Activated CD4-positive, alpha-beta T cell treated with anti-CD3 and anti-CD28 coated beads for 36 hours (primary cell): ENCODE measurements around the gene SLC25A26. TPM values are rescaled to one million over a fixed set of nuclear protein-coding genes. Genes with fewer than 3 reads are reported as not detected.

ENCODE experiments used
- ATAC-seq: fragments of 200-7000 bp; cut with Tn5 transposase; one replicate; pipeline ENCODE4 v1.10.0; 2021; ENCODE audit warnings: mild to moderate bottlenecking, moderate library complexity
- CTCF ChIA-PET: fragments of 350-600 bp; sonication (Branson Sonifier 250); formaldehyde crosslinking; loops from one replicate; lab custom pipeline; 2021; ENCODE audit warnings: antibody characterized with exemption; lab: Charles Lee
- POLR2A ChIA-PET: fragments of 350-600 bp; sonication (Branson Sonifier 250); formaldehyde crosslinking; loops from one replicate; lab custom pipeline; 2021; ENCODE audit warnings: antibody characterized with exemption, inconsistent platforms; lab: Charles Lee
- DNase-seq: peaks from one replicate; pipeline ENCODE4 v3.0.0-alpha.2; 2020
- H3K27ac Mint-ChIP-seq: one replicate; pipeline ENCODE4 v1.8.0; 2021; ENCODE audit warnings: mixed read lengths
- H3K27me3 Mint-ChIP-seq: one replicate; pipeline ENCODE4 v1.8.0; 2021; ENCODE audit warnings: mixed read lengths
- H3K36me3 Mint-ChIP-seq: one replicate; pipeline ENCODE4 v1.8.0; 2021; ENCODE audit warnings: low read depth, mixed read lengths
- H3K4me1 Mint-ChIP-seq: one replicate; pipeline ENCODE4 v1.8.0; 2021; ENCODE audit warnings: mixed read lengths
- H3K4me3 Mint-ChIP-seq: one replicate; pipeline ENCODE4 v1.8.0; 2021; ENCODE audit warnings: mild to moderate bottlenecking, moderate library complexity, mixed read lengths
- H3K9me3 Mint-ChIP-seq: one replicate; pipeline ENCODE4 v1.8.0; 2021; ENCODE audit warnings: low read depth, mixed read lengths
- intact Hi-C, 2 experiments: fragments of 100-400 bp; cut with DNase I in 1 of 2; cut with micrococcal nuclease in 1 of 2; formaldehyde crosslinking; loops; one replicate each; pipeline versions ENCODE4 v1.14.2 to v1.15.1; 2022 to 2024; cut with DNase I, micrococcal nuclease
- total RNA-seq, 2 experiments: library from RNA; stranded (reverse); gene quantifications; one replicate each; pipeline ENCODE4 v1.2.3, GENCODE V29; 2021

The SLC25A26 gene
- total RNA-seq, 2 experiments from 2014 or later = 14.2 to 22.7 TPM

DNA sequence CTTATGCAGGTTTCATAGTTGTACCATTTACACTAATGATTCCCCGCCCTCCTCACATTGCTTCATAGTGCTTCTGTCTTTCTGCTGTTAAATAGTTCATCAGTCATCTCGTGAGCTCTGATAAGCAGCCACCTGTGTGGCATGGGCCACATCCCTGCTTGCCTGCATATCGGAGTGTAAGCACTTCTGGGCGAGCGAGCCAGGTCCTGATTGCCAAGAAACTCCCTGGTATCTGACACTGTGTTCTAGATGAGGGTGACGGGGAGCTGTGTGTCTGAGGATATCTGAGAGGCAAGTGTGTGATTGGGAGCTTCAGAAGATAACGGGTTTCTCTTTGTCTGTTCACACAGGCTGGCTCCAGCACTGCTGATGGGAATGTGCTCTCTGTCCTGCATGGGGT lies 149.4 kb downstream of the SLC25A26 start:
- Mint-ChIP-seq H3K27ac (no peak overlapping the region), H3K36me3 (peaks cover 19% of the 10 kb centered on the region), H3K4me3 (no peak overlapping the region), H3K27me3 (no peaks in the 10 kb centered on the region), H3K4me1 (no peaks in the 10 kb centered on the region), H3K9me3 (no peaks in the 10 kb centered on the region)
- ATAC-seq (no peak), DNase-seq (no peak)
- intact Hi-C loops = no loop called here
- ChIA-PET POLR2A (no interaction called here), CTCF (interaction anchor here (1.6 kb wide), 1 partner anchor 116 kb away, joined by 4 read pairs; no protein-coding TSS in a partner anchor)

DNA sequence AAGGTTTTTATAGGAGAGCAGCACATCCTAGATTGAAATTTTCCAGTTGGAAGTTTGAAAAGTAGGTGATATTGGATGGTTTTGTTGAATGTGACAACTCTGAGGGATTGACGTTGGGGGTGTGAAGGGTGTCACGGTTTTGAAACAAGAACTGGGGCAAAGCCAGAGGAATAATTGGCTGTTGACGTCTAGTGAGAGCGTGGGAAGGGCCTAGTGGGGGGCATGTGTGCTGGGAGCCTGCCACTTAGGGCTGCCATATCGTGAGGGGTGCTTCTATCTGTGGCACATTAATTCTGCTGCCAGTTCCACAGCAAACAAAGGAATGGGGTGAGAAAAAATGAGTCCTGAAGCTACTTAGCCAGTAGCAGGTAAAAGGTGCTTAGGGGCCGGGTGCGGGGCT lies 150.6 kb downstream of the SLC25A26 start:
- H3K36me3 Mint-ChIP-seq = peaks cover 26% of the 10 kb centered on the region
- no peaks in the 10 kb centered on the region for H3K9me3 Mint-ChIP-seq
- no peaks in the 10 kb centered on the region for H3K27me3 Mint-ChIP-seq
- no peaks in the 10 kb centered on the region for H3K4me1 Mint-ChIP-seq
- ATAC-seq (no peak), DNase-seq (no peak)
- CTCF ChIA-PET = interaction anchor here (1.6 kb wide), 1 partner anchor 117 kb away, joined by 4 read pairs; no protein-coding TSS in a partner anchor
- POLR2A ChIA-PET = no interaction called here
- no peak overlapping the region for H3K4me3 Mint-ChIP-seq
- intact Hi-C loops = no loop called here
- H3K27ac Mint-ChIP-seq = no peak overlapping the region

DNA sequence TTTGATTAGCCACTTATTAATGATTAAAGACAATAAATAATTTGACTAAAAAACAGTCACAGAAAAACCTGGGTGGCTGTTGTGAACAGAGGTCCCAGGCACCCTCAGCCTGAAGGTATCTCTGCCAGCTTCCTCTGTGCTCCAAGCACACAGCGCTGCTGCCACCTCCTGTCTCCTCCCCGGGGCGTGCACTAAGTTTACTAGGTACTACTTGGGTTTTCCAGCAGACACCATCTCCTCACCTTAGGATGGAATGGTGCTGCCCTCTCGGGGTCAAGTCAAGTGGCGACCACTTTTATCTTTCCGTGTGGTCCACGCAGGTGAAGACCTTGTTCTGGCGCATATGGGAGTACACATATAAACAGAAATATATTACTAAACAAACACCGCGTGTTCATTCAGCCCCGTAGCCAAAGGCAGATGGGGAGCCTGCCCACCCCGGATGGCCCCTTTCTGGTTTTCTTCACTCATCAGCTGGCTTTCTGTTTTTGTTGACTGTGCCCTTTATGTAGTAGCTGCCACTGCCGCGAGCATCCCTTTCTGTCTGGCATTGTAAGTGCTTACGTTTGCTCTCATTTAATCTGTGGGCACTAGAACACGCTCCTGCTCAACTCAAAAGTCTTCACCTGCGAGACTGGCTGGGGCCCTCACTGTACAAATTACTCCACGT lies 152.0 kb downstream of the SLC25A26 start:
- H3K27ac Mint-ChIP-seq = no peak overlapping the region
- DNase-seq (peak; percentile 46), ATAC-seq (peak; percentile 68)
- no peaks in the 10 kb centered on the region for H3K9me3 Mint-ChIP-seq
- CTCF ChIA-PET = interaction anchor here (0.6 to 1.5 kb wide), 3 partner anchors 80 to 450 kb away, joined by 3 to 7 read pairs (median 4); no protein-coding TSS in a partner anchor
- peaks cover 3% of the 10 kb centered on the region for H3K4me1 Mint-ChIP-seq
- intact Hi-C loops = loop anchor here in 1 of 2 experiments (2.0 kb wide), 1 partner anchor 96 kb away; no protein-coding TSS in a partner anchor
- POLR2A ChIA-PET = no interaction called here
- no peak overlapping the region for H3K4me3 Mint-ChIP-seq
- H3K36me3 Mint-ChIP-seq = peaks cover 40% of the 10 kb centered on the region
- no peaks in the 10 kb centered on the region for H3K27me3 Mint-ChIP-seq

DNA sequence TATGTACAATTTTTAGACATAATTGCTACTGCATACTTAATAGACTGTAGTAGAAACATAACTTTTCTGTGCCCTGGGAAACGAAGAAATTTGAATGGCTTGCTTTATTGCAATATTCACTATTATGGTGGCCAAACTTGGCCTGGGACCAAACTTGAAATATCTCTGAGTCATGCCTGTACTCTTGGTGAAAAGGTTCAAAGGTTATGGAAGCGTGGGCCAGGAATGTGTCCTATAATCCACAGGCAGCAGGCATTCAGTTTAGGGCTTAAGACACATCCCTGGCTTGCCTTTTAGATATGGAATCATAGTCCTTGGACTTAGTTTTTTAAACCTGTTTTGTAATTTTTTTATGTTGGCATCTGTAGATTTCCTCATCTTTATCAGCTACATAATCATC lies 155.8 kb downstream of the SLC25A26 start:
- CTCF ChIA-PET = interaction anchor here (2.7 to 3.0 kb wide), 2 partner anchors 98 to 122 kb away, joined by 20 to 24 read pairs; no protein-coding TSS in a partner anchor
- Mint-ChIP-seq H3K27ac (no peak overlapping the region), H3K4me3 (no peak overlapping the region), H3K4me1 (peaks cover 8% of the 10 kb centered on the region), H3K36me3 (peaks cover 56% of the 10 kb centered on the region), H3K9me3 (no peaks in the 10 kb centered on the region), H3K27me3 (no peaks in the 10 kb centered on the region)
- DNase-seq (no peak), ATAC-seq (no peak)
- POLR2A ChIA-PET = no interaction called here
- intact Hi-C loops = loop anchor here in 1 of 2 experiments (5.0 kb wide), 1 partner anchor 119 kb away; no protein-coding TSS in a partner anchor

DNA sequence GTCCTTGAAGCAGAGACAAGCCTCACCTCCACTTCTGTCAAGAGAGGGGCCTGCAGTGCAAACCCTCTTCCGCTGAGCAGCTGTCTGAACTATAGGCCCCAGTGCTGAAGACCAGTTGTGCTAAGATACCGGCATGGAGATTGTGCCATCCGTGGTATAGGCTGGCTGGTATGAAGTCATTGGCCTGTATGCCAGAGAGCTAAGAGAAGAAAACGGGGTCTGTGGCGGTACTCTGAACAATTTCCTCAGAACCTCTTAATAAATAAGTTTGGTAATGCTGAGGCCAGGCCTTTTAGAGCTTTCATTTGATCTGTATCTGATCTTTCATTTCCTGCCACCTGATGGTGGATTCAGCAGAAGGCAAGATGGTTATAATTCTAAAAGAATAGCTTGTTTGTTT lies 157.0 kb downstream of the SLC25A26 start:
- ChIA-PET POLR2A (interaction anchor here (0.5 to 0.8 kb wide), 3 partner anchors 26 to 158 kb away, joined by 3 to 5 read pairs (median 3); no protein-coding TSS in a partner anchor), CTCF (interaction anchor here (0.6 to 3.0 kb wide), 17 partner anchors 9 to 444 kb away, joined by 3 to 24 read pairs (median 5); no protein-coding TSS in a partner anchor)
- no peak for DNase-seq
- Mint-ChIP-seq H3K4me1 (peaks cover 8% of the 10 kb centered on the region), H3K27ac (peak overlapping the region; percentile 67), H3K27me3 (no peaks in the 10 kb centered on the region), H3K9me3 (no peaks in the 10 kb centered on the region), H3K36me3 (peaks cover 67% of the 10 kb centered on the region), H3K4me3 (no peak overlapping the region)
- no peak for ATAC-seq
- intact Hi-C loops = loop anchor here (1.0 to 5.0 kb wide), 2 partner anchors 101 to 120 kb away; no protein-coding TSS in a partner anchor

DNA sequence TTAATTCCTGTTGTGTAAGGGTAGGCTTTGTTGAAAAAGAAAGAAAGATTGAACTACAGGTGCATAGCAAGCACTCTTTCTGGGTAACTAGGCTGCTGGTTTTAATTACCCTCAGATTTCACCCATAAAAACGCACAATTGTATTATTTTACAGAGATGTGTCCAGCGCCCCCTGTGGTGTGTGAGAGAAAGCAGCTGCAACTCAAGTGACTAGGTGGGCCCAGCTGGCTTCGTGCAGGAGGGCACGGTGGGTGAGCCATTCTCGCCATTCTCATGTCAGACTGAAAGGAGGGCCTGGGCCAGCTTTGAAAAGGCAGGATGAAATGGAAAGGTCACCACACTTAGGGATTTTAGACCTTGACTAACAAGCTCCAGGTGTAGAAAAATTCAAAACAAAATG lies 157.5 kb downstream of the SLC25A26 start:
- ChIA-PET CTCF (interaction anchor here (0.6 to 3.0 kb wide), 18 partner anchors 8 to 282 kb away, joined by 3 to 24 read pairs (median 4); no protein-coding TSS in a partner anchor), POLR2A (interaction anchor here (0.8 kb wide), 1 partner anchor 99 kb away, joined by 3 read pairs; no protein-coding TSS in a partner anchor)
- no peaks in the 10 kb centered on the region for H3K27me3 Mint-ChIP-seq
- H3K4me1 Mint-ChIP-seq = peaks cover 8% of the 10 kb centered on the region
- no peaks in the 10 kb centered on the region for H3K9me3 Mint-ChIP-seq
- intact Hi-C loops = loop anchor here (1.0 to 5.0 kb wide), 2 partner anchors 102 to 121 kb away; no protein-coding TSS in a partner anchor
- DNase-seq (peak; percentile 56), ATAC-seq (peak; percentile 30)
- peak overlapping the region; percentile 67 for H3K27ac Mint-ChIP-seq
- peaks cover 67% of the 10 kb centered on the region for H3K36me3 Mint-ChIP-seq
- no peak overlapping the region for H3K4me3 Mint-ChIP-seq

DNA sequence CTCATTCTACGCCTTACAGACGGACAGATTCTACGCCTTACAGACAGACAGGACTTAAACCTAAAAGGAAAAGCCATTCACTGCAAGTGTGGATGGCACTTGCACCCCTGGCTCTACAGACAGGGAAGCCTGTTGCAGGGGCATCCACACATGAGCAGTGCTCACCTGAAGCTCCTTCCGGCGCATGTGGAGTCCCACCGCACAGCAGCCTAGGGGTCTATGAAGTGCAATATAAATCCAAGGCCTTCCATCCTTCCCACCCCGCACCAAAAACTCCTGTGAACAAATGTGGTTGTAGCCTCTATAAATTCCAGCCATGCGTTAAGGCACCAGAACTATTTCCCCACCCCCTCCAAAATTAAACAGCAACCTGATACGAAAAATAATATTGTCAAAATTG lies 158.8 kb downstream of the SLC25A26 start:
- POLR2A ChIA-PET = no interaction called here
- Mint-ChIP-seq H3K36me3 (peaks cover 79% of the 10 kb centered on the region), H3K27ac (peak overlapping the region; percentile 37), H3K9me3 (peaks cover 3% of the 10 kb centered on the region), H3K4me1 (peaks cover 8% of the 10 kb centered on the region), H3K27me3 (no peaks in the 10 kb centered on the region), H3K4me3 (no peak overlapping the region)
- intact Hi-C loops = loop anchor here in 1 of 2 experiments (5.0 kb wide), 1 partner anchor 122 kb away; no protein-coding TSS in a partner anchor
- DNase-seq = no peak
- no peak for ATAC-seq
- CTCF ChIA-PET = interaction anchor here (2.7 to 3.0 kb wide), 2 partner anchors 101 to 125 kb away, joined by 20 to 24 read pairs; no protein-coding TSS in a partner anchor

DNA sequence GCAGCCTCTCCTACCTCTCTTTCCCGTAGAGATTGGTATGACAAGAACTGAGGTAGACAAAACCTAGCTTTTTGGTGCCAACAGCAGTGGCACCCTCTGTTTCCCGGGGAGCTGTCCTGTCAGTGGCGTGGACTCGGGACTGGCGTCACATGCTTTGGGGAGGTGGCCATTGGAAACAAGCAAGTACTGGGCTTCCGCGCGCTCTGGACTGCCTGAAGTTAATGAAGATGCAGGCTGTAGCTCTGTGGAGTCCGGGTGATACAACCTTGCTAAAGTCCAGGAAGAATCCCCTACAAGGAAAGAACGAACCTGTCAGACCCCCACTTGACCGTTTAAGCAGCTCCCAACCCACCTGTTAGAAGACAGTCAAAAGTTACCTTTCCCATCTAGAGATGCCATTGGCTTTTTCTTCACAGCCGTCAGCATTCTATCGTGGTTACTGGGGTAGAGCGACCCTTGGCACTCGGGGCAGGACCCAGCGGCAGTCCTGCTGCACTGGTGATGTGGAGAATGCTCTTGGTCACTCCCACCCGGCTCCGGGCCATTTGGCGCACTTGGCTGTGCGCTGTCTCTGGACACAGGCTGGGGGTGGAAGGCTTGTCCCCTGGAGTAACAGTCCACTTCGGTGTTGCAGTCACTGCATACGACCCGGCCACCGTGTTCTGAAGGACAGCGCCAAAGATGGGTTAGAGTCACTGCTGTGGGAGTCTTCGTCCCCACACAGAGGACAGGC lies 159.6 kb downstream of the SLC25A26 start:
- peaks cover 4% of the 10 kb centered on the region for H3K9me3 Mint-ChIP-seq
- no peak overlapping the region for H3K27ac Mint-ChIP-seq
- intact Hi-C loops = no loop called here
- no peak overlapping the region for H3K4me3 Mint-ChIP-seq
- peaks cover 84% of the 10 kb centered on the region for H3K36me3 Mint-ChIP-seq
- ChIA-PET CTCF (no interaction called here), POLR2A (no interaction called here)
- no peak for ATAC-seq
- peaks cover 8% of the 10 kb centered on the region for H3K4me1 Mint-ChIP-seq
- no peaks in the 10 kb centered on the region for H3K27me3 Mint-ChIP-seq
- DNase-seq = no peak

DNA sequence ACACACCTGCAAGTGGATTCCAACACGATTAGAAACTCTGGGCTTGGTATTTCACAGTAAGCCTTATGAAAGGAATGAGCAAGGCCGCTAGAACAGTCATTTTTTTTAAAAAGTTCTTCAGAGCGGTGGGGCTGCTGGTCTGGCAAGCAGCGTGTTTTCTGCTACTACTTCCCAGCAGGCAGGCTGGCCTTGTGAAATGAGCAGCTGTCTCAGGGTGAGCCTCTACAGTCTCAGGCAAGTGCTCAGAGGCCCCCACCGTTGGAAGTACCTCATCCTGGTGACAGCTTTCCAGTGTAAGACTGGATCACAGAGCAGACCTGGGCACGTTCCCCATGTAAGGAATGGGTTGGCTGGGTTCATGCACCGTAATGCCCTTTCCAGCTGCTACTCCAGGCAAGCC lies 160.8 kb downstream of the SLC25A26 start:
- Mint-ChIP-seq H3K4me3 (no peak overlapping the region), H3K9me3 (peaks cover 4% of the 10 kb centered on the region), H3K36me3 (peaks cover 88% of the 10 kb centered on the region), H3K4me1 (peaks cover 8% of the 10 kb centered on the region), H3K27me3 (no peaks in the 10 kb centered on the region), H3K27ac (no peak overlapping the region)
- no peak for DNase-seq
- POLR2A ChIA-PET = no interaction called here
- no peak for ATAC-seq
- CTCF ChIA-PET = interaction anchor here (1.3 kb wide), 1 partner anchor 441 kb away, joined by 4 read pairs; no protein-coding TSS in a partner anchor
- intact Hi-C loops = no loop called here

DNA sequence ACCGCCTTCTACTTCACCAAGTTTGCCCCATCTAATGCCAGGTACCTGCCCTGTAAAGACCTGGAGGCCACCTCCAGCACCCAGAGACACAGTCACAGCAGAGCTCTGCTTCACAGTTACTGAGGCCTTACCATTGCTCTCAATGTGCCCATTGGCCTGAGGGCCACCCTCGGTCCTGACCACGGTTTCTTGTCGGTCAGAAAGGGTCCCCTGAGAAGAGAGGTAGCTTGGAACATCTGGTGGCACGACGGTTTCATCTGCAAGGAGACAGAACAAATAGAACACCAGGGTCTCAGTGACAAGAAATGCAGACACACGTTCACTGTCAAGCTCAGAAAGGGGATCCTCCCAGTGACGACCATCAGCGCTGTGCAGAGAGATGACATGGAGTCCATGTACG lies 161.3 kb downstream of the SLC25A26 start:
- Mint-ChIP-seq H3K4me1 (peaks cover 8% of the 10 kb centered on the region), H3K9me3 (peaks cover 4% of the 10 kb centered on the region), H3K36me3 (peaks cover 87% of the 10 kb centered on the region), H3K27me3 (no peaks in the 10 kb centered on the region), H3K27ac (no peak overlapping the region), H3K4me3 (no peak overlapping the region)
- ChIA-PET CTCF (interaction anchor here (1.3 kb wide), 1 partner anchor 440 kb away, joined by 4 read pairs; no protein-coding TSS in a partner anchor), POLR2A (no interaction called here)
- ATAC-seq (no peak), DNase-seq (no peak)
- intact Hi-C loops = no loop called here

DNA sequence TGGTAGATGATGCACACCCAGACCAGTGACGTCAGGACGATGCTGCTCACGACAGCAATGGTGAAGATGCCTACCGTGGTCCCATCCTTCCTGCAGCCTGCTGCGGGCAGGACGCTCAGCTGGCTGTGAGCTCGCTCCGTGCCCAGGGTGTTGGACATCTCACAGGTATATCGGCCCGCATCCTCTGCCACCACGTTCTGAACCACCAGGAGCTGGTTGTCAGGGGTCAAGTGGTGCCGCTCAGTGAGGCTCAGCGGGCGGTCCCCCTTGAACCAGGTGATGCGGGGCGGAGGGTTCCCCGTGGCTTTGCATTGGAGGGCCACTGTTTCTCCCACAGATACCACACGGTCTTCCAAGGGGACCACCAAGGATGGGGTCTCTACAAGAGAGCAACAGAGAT lies 162.2 kb downstream of the SLC25A26 start:
- no peaks in the 10 kb centered on the region for H3K27me3 Mint-ChIP-seq
- no peak for ATAC-seq
- no peak overlapping the region for H3K4me3 Mint-ChIP-seq
- ChIA-PET CTCF (interaction anchor here (1.2 to 1.3 kb wide), 3 partner anchors 9 to 440 kb away, joined by 3 to 4 read pairs (median 4); no protein-coding TSS in a partner anchor), POLR2A (no interaction called here)
- H3K4me1 Mint-ChIP-seq = peaks cover 3% of the 10 kb centered on the region
- peaks cover 83% of the 10 kb centered on the region for H3K36me3 Mint-ChIP-seq
- intact Hi-C loops = no loop called here
- H3K9me3 Mint-ChIP-seq = peaks cover 4% of the 10 kb centered on the region
- no peak for DNase-seq
- no peak overlapping the region for H3K27ac Mint-ChIP-seq
